ENCODE data around the gene DAPL1. TPM values are rescaled to one million over a fixed set of nuclear protein-coding genes. Genes with fewer than 3 reads are reported as not detected.

The DAPL1 gene
- total RNA-seq, 2 experiments from 2014 or later = not detected

DNA sequence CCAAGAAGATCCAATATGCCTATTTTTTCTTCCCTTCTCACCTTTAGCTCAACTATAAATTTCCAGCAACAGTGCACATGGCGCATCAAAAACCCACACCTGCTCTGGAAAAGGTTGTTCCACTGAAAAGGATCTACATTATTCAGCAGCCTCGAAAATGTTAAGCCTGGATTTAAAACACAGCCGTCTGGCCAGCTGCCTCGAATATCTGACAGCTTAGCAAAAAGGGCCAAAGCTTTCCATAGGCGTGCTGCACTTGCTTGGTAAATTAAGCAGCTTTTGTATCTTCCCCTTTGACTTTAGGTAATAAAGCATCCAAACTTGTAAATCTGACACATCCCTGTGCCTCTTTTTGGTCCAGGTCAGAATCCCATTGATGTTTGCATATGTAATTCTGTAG is 20.5 kb downstream of the DAPL1 start:
- no peak overlapping the region for H3K27ac Mint-ChIP-seq
- DNase-seq = no peak
- no peaks in the 10 kb centered on the region for H3K36me3 Mint-ChIP-seq
- CTCF ChIA-PET = no interaction called here
- ATAC-seq = no peak
- no peaks in the 10 kb centered on the region for H3K9me3 Mint-ChIP-seq (ENCODE audit: low read depth)
- H3K4me3 Mint-ChIP-seq = no peak overlapping the region
- H3K4me1 Mint-ChIP-seq = no peaks in the 10 kb centered on the region
- H3K27me3 Mint-ChIP-seq = peaks cover 15% of the 10 kb centered on the region

DNA sequence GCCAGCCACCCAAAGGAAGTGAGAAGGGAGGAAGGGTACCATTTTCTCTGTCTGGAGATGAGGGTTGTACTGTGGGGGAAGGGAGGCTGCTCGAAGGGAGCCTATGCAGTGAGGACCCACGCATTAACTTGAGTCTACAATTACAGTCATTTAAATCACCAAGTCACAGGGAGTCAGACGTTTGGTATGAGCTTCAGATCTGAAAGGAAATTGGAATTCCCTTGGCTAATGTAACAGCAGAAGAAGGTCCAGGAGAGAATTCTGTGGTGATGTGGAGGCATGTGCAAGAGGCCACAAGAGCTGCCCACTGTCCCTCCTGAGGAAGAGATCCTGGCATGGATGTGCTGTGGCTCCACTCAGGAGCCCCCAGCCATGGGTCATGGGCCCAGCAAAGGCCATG is 22.5 kb downstream of the DAPL1 start:
- Mint-ChIP-seq H3K27ac (no peak overlapping the region), H3K36me3 (no peaks in the 10 kb centered on the region), H3K27me3 (peaks cover 14% of the 10 kb centered on the region), H3K4me3 (no peak overlapping the region), H3K4me1 (no peaks in the 10 kb centered on the region), H3K9me3 (ENCODE audit: low read depth) (no peaks in the 10 kb centered on the region)
- DNase-seq (no peak), ATAC-seq (no peak)
- CTCF ChIA-PET = no interaction called here

DNA sequence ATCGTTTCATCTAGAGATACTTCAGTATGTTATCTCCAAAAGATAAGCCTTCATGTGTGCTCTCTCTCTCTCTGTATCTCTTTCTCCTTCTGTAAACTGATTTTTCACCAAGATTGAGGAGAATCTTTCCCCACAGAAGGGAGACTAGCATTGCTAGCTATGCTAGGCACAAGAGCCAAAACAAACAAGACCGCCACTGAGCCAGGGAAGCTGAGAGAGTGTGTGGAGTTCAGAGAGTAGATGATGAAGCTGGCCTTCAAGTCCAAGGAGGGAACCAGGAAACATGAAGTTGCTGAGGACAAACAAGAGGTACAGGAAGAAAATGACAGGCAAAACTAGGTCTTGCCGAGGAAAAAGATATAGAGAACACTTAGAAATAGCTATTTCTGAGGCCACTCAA is 23.4 kb downstream of the DAPL1 start:
- H3K36me3 Mint-ChIP-seq = no peaks in the 10 kb centered on the region
- no peaks in the 10 kb centered on the region for H3K4me1 Mint-ChIP-seq
- DNase-seq (no peak), ATAC-seq (no peak)
- no peak overlapping the region for H3K4me3 Mint-ChIP-seq
- CTCF ChIA-PET = no interaction called here
- no peaks in the 10 kb centered on the region for H3K9me3 Mint-ChIP-seq (ENCODE audit: low read depth)
- peaks cover 10% of the 10 kb centered on the region for H3K27me3 Mint-ChIP-seq
- no peak overlapping the region for H3K27ac Mint-ChIP-seq

DNA sequence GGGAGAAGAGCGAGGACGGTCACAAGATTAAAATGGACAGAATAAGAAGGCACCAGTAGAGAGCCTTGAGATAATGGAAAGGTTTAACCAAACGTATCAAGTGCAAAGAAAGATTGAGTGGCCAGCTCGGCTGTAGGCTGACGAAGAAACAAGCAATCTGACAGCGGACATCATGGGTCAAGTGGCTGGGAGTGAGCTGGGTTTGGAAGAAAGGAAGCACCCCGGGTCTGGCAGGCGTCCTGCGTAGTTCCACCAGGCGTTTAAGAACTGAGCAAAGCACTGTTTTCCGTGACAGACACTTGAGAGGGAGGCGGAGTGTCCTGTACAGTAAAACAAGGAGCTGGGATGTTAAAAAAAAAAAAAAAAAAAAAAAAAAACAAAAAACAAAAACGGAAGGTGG is 27.1 kb downstream of the DAPL1 start:
- DNase-seq (no peak), ATAC-seq (no peak)
- Mint-ChIP-seq H3K27ac (no peak overlapping the region), H3K4me1 (no peaks in the 10 kb centered on the region), H3K27me3 (peaks cover 5% of the 10 kb centered on the region), H3K9me3 (ENCODE audit: low read depth) (no peaks in the 10 kb centered on the region), H3K36me3 (no peaks in the 10 kb centered on the region), H3K4me3 (no peak overlapping the region)
- CTCF ChIA-PET = no interaction called here

DNA sequence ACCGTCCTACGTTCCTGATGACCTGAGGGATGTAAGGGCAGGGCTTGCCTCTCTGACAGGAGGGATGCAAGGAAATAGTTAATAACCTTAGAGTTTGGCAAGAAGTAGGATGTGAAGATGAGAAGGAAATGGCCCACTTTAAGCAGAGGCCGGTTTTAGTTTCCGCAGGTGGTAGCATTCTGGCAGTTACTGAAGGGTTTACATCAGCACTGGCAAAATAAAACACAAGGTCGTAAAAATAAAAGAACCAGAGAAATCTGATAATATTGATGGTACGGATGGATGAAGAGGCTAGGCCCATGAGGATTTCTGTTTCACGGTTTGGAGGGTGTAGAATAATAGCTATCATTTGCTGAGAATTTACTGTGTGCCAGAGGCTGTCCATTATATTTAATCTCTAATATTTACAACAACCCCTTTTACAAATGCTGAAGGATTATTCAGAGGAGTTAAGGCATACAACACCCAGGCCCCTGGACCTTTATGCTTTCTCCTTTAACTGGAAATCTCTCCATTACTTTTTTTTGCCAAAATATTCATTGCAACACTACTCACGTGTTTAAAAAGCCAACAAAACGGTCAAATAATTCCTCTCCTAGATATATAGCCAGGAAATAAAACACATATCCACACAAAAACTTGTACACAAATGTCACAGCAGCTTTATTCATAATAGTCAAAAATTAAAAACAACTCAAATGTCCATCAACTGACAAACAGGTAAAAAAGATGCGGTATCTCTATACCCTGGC is 28.5 kb downstream of the DAPL1 start:
- ATAC-seq = no peak
- H3K27me3 Mint-ChIP-seq = peaks cover 5% of the 10 kb centered on the region
- CTCF ChIA-PET = no interaction called here
- no peak overlapping the region for H3K27ac Mint-ChIP-seq
- H3K36me3 Mint-ChIP-seq = no peaks in the 10 kb centered on the region
- no peak overlapping the region for H3K4me3 Mint-ChIP-seq
- H3K4me1 Mint-ChIP-seq = no peaks in the 10 kb centered on the region
- DNase-seq = no peak
- H3K9me3 Mint-ChIP-seq (ENCODE audit: low read depth) = no peaks in the 10 kb centered on the region

DNA sequence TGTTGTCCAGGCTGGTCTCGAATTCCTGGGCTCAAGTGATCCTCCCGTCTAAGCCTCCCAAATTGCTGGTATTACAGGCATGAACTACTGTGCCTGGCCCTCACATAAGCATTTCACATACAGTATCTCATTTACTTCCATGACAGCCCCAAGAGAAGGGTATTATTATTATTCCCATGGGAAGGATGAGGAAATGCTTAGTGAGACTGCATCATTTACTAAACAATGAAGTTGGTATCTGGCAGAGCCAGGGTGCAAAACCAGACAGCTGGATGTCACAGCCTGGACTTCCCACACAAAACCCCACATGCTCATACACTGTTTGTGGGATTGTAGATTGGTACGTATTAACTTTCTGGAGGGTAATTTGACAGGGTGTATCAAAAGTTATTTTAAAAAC is 29.9 kb downstream of the DAPL1 start:
- ATAC-seq (no peak), DNase-seq (no peak)
- Mint-ChIP-seq H3K36me3 (no peaks in the 10 kb centered on the region), H3K4me3 (no peak overlapping the region), H3K9me3 (ENCODE audit: low read depth) (no peaks in the 10 kb centered on the region), H3K4me1 (no peaks in the 10 kb centered on the region), H3K27me3 (peaks cover 5% of the 10 kb centered on the region), H3K27ac (no peak overlapping the region)
- CTCF ChIA-PET = no interaction called here

DNA sequence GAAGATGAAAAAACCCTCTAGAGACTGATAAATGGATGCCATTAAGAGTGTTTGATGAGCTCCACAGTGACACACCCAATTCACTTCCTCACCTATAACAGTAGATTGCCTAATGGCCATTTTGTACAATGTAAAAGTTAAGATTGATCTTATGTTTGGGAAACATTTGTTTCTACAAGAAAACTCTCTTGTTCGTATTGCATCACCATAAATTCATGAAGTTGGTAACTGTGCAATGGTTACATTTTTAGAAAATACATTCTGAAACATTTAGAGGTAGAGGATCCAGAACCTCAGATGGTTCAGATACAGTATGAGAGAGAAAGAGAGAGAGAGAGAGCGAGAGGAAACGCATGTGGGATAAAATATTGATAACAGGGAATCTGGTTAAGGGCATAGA is 31.8 kb downstream of the DAPL1 start:
- Mint-ChIP-seq H3K27me3 (peaks cover 1% of the 10 kb centered on the region), H3K4me1 (no peaks in the 10 kb centered on the region), H3K36me3 (no peaks in the 10 kb centered on the region), H3K9me3 (ENCODE audit: low read depth) (no peaks in the 10 kb centered on the region), H3K27ac (no peak overlapping the region), H3K4me3 (no peak overlapping the region)
- CTCF ChIA-PET = no interaction called here
- ATAC-seq = no peak
- DNase-seq = no peak

DNA sequence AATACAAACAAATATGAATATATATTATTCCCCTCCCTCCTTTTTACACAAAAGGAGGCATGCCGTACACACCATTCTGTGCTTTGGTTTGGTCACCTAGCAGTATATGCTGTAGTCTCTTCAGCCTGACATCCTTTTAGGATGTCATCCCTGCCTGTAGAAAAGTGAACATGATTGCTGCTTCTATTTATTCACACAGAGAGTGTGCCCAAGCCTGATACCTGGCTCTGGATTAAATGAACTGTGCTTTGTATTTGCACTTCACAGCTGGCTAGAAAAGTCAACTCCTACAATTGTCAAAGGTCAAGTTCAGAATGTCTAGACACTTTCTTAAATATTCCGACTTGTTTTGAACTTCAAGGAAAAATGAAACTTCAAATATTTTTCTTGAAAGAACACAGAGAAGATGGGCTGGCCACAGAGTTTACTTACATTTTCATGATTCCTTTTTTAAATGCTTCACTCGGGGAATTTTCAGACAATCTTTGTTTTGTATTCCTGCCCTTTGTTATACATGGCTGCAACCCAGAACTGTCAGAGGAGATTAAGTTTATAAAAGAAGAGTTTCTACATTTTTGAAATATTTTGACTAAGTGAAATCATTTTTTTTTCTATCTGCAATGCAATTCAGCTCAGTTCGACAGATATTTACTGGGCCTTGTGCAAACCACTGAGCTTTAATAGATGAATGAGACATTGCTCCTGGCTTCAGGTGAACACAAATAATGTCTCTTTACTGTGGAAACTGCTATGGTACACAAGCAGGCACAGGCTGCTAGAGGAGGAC is 33.5 kb downstream of the DAPL1 start:
- Mint-ChIP-seq H3K36me3 (no peaks in the 10 kb centered on the region), H3K4me1 (no peaks in the 10 kb centered on the region), H3K27ac (no peak overlapping the region), H3K9me3 (ENCODE audit: low read depth) (no peaks in the 10 kb centered on the region), H3K4me3 (no peak overlapping the region), H3K27me3 (no peaks in the 10 kb centered on the region)
- DNase-seq (no peak), ATAC-seq (no peak)
- CTCF ChIA-PET = interaction anchor here (1.2 kb wide), 1 partner anchor 16 kb away, joined by 3 read pairs; no protein-coding TSS in a partner anchor

DNA sequence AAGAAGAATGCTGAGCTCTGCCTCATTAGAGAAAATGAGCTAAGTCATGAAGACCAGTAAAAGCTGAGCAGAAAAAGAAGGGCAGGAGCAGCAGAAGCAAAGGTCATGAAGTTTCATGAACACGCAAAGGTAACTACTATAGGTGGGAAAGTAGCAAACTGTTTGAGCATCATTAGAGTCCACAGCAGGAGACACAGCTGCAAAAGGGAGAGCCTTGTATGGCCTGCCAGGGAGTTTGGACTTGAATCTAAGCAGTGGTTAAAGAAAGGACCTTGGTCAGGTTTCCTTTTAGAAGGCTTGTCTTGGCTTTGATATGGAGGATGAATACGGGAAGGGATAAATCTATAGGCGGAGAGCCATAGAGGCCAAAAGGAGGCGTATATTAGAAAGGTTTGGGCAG is 34.0 kb downstream of the DAPL1 start:
- H3K27ac Mint-ChIP-seq = no peak overlapping the region
- H3K9me3 Mint-ChIP-seq (ENCODE audit: low read depth) = no peaks in the 10 kb centered on the region
- CTCF ChIA-PET = interaction anchor here (1.2 kb wide), 1 partner anchor 17 kb away, joined by 3 read pairs; no protein-coding TSS in a partner anchor

DNA sequence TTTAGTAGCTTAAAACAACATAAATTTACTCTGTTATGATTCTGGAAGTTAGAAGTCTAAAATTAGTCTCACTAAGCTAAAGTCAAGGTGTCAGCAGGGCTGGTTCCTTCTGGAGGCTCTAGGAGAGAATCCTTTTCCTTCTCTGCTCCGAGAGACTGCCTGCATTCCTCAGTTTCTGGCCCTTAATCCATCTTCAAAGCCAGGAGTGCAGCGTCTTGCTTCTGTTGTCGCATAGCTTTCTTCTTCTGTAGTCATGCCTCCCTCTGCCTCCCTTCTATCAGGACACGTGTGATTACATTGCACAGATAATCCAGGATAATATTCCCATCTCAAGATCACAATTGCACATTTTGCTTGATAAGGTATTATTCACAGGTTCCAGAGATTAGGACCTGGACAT is 35.1 kb downstream of the DAPL1 start:
- CTCF ChIA-PET = interaction anchor here (1.2 kb wide), 1 partner anchor 18 kb away, joined by 3 read pairs; no protein-coding TSS in a partner anchor
- no peak for DNase-seq
- no peak overlapping the region for H3K4me3 Mint-ChIP-seq
- H3K9me3 Mint-ChIP-seq (ENCODE audit: low read depth) = no peaks in the 10 kb centered on the region
- no peaks in the 10 kb centered on the region for H3K36me3 Mint-ChIP-seq
- ATAC-seq = no peak
- H3K27ac Mint-ChIP-seq = no peak overlapping the region
- no peaks in the 10 kb centered on the region for H3K4me1 Mint-ChIP-seq
- H3K27me3 Mint-ChIP-seq = no peaks in the 10 kb centered on the region

More for the DNA sequence above, 34.0 kb downstream of the DAPL1 start:
- no peak for ATAC-seq
- no peaks in the 10 kb centered on the region for H3K27me3 Mint-ChIP-seq
- no peaks in the 10 kb centered on the region for H3K4me1 Mint-ChIP-seq
- DNase-seq = no peak
- H3K36me3 Mint-ChIP-seq = no peaks in the 10 kb centered on the region
- H3K4me3 Mint-ChIP-seq = no peak overlapping the region

DNA sequence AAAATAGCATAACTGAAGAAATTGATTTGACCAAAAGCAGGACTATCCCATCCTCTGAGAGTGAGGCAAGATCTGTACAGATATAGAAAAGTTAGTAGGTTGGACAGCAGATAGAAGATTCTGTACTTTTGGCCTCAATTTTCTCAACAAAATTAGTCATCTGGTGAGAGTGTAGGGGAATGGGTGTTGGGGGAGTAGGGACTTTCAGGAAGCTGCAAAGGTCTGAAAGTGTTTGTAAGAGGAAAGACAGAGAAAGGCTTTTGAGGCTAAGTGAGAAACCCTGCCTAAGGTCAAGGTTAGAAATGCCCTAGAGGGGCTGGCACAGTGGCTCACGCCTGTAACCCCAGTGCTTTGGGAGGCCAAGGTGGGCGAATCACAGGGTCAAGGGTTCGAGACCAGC is 40.3 kb downstream of the DAPL1 start:
- Mint-ChIP-seq H3K27ac (no peak overlapping the region), H3K27me3 (no peaks in the 10 kb centered on the region), H3K9me3 (ENCODE audit: low read depth) (no peaks in the 10 kb centered on the region), H3K4me1 (no peaks in the 10 kb centered on the region), H3K4me3 (no peak overlapping the region), H3K36me3 (no peaks in the 10 kb centered on the region)
- no peak for ATAC-seq
- CTCF ChIA-PET = no interaction called here
- no peak for DNase-seq

DNA sequence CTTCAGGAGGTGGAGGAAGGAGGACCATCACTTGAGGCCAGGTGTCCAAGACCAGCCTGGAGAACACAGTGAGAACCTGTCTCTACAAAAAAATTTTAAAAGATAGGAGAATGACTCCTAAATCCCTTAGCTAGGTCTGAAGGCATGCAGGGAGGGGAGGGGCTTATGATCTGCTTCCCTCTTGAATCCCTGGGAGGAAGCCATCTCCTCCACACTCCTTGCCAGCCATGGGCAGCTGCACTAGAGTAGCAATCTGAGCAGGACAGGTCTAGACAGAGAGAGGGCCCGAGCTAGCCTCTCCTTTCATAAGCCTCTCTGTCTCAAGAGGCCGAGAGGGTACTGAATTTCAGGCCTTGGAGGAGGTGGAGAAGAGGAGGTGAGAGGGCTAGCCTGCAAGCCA is 42.5 kb downstream of the DAPL1 start:
- Mint-ChIP-seq H3K4me1 (no peaks in the 10 kb centered on the region), H3K27ac (no peak overlapping the region), H3K4me3 (no peak overlapping the region), H3K27me3 (peaks cover 5% of the 10 kb centered on the region), H3K36me3 (no peaks in the 10 kb centered on the region), H3K9me3 (ENCODE audit: low read depth) (no peaks in the 10 kb centered on the region)
- DNase-seq (no peak), ATAC-seq (no peak)
- CTCF ChIA-PET = no interaction called here

DNA sequence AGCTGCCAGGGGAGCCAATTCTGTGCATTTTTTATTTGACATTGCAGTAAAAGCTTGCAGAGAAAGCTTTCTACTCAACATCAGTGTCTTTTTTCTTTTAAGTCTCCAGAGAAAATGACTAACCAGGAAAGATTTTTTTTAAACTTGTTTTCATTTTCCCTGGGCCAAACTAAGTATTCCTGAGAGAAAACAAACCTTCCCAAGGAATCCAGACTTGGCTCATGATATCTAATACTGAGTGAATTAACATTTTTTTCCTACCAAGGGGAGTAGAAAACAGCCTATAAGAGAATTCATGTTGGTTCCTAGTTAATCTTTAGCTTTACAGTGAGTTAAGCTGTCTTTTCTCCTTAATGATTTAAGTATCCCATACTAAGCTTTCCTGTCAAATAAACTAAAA is 46.7 kb downstream of the DAPL1 start:
- DNase-seq = no peak
- no peak for ATAC-seq
- no peak overlapping the region for H3K27ac Mint-ChIP-seq
- no peaks in the 10 kb centered on the region for H3K4me1 Mint-ChIP-seq
- CTCF ChIA-PET = interaction anchor here (1.0 kb wide), 1 partner anchor 22 kb away, joined by 3 read pairs; no protein-coding TSS in a partner anchor
- H3K9me3 Mint-ChIP-seq (ENCODE audit: low read depth) = no peaks in the 10 kb centered on the region
- H3K27me3 Mint-ChIP-seq = peaks cover 21% of the 10 kb centered on the region
- H3K4me3 Mint-ChIP-seq = no peak overlapping the region
- H3K36me3 Mint-ChIP-seq = no peaks in the 10 kb centered on the region

DNA sequence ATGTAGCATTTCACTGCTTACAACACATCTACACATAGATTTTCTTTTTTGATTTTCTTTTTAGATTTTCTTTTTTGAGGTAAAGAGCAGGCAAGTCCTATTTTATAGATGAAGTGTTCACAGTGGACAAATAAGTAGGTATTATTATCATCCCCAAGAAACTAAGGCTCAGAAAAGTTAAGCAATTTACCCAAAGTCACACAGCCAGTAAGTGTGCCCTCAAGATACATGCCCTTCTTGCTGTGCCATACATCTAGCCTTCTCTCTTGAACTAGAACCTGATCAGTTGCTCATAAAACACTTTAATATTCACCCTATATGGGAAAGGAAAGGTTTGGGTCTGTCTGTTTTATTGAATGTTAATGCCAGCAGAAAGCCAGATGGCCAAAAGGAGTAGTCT is 50.3 kb downstream of the DAPL1 start:
- Mint-ChIP-seq H3K27me3 (peaks cover 21% of the 10 kb centered on the region), H3K9me3 (ENCODE audit: low read depth) (no peaks in the 10 kb centered on the region), H3K36me3 (no peaks in the 10 kb centered on the region), H3K4me1 (no peaks in the 10 kb centered on the region), H3K27ac (no peak overlapping the region), H3K4me3 (no peak overlapping the region)
- CTCF ChIA-PET = no interaction called here
- ATAC-seq (no peak), DNase-seq (no peak)
